ENCODE data around the gene P2RY8. TPM values are rescaled to one million over a fixed set of nuclear protein-coding genes. Genes with fewer than 3 reads are reported as not detected.
A peak's percentile ranks its signal among the peaks of the same experiment; 100 is the strongest.

Gene P2RY8
- polyA plus RNA-seq, 3 donors, result 18.9 to 40.0 (median 33.3) TPM

- no peak overlapping the region for H3K4me2 ChIP-seq (replicated peaks; ENCODE audit: extremely low read depth, low read length, poor library complexity, severe bottlenecking)
- Mint-ChIP-seq H3K4me3 (no peak overlapping the region), H3K36me3 (peaks cover 23 to 43% of the 10 kb centered on the region in 2 donors), H3K9me3 (peaks cover 0 to 3% (median 0%) of the 10 kb centered on the region in 7 donors), H3K27ac (peak overlapping the region in 6 of 7 donors; percentile 72 to 98 (median 82)), H3K27me3 (ENCODE audit: low read depth in 3 of 3) (peaks cover 0 to 2% (median 0%) of the 10 kb centered on the region in 3 donors), H3K4me1 (peaks cover 28% of the 10 kb centered on the region)
- DNase-seq, result no peak
- H2AFZ ChIP-seq (ENCODE audit: insufficient read depth, low read depth, low read length, poor library complexity, severe bottlenecking), result no peak overlapping the region
- peaks cover 9 to 11% of the 10 kb centered on the region in 2 donors for H3K36me3 ChIP-seq (replicated peaks in 1 of 2; ENCODE audit: control insufficient read depth in 1 of 2, insufficient read depth in 2 of 2, low read length in 2 of 2)
- peaks cover 64% of the 10 kb centered on the region in 2 donors for H3K4me1 ChIP-seq (ENCODE audit: control insufficient read depth in 1 of 2, insufficient read depth in 2 of 2, low read length in 2 of 2)
- WGBS (ENCODE audit: insufficient coverage), result 91% methylated on average over 13 of the region's 15 CpGs
- peaks cover 6% of the 10 kb centered on the region for H4K20me1 ChIP-seq (ENCODE audit: insufficient read depth, low read length)
- peaks cover 78% of the 10 kb centered on the region for H3K79me2 ChIP-seq (ENCODE audit: insufficient read depth, low read length)
- H3K27me3 ChIP-seq (ENCODE audit: control insufficient read depth in 2 of 2, insufficient read depth in 2 of 2, low read length in 2 of 2), result no peaks in the 10 kb centered on the region
- TF ChIP-seq CTCF (IDR thresholded peaks at IDR 0.05), result no peak
- H3K9me3 ChIP-seq (replicated peaks in 1 of 2; ENCODE audit: control insufficient read depth in 1 of 2, insufficient read depth in 1 of 2, low read length in 2 of 2), result no peaks in the 10 kb centered on the region
- H3K9ac ChIP-seq (ENCODE audit: insufficient read depth, low read length, poor library complexity, severe bottlenecking), result no peak overlapping the region
- intact Hi-C loops (cut with micrococcal nuclease), result loop anchor here in 1 of 2 donors (2.0 to 10.0 kb wide), 3 partner anchors 16 to 172 kb away; partner anchors contain the start of genes ASMTL and IL3RA
- no peak overlapping the region for H3K4me3 ChIP-seq (replicated peaks in 1 of 3; ENCODE audit: low read depth in 2 of 3, low read length in 3 of 3)
- peak overlapping the region in 1 of 2 donors; percentile 80 for H3K27ac ChIP-seq (ENCODE audit: low read depth in 1 of 2, low read length in 2 of 2)
Observed at GRCh38 chrX:1506916-1507315, 30.1 kb downstream of the P2RY8 start.

- Mint-ChIP-seq H3K4me1 (peaks cover 35% of the 10 kb centered on the region), H3K9me3 (peaks cover 0 to 3% (median 0%) of the 10 kb centered on the region in 7 donors), H3K4me3 (no peak overlapping the region), H3K36me3 (peaks cover 14 to 39% of the 10 kb centered on the region in 2 donors), H3K27ac (peak overlapping the region in 6 of 7 donors; percentile 97 to 99 (median 98)), H3K27me3 (ENCODE audit: low read depth in 3 of 3) (peaks cover 0 to 4% (median 0%) of the 10 kb centered on the region in 3 donors)
- intact Hi-C loops (cut with micrococcal nuclease), result loop anchor here (5.0 to 10.0 kb wide), 2 partner anchors 36 to 168 kb away; partner anchors contain the start of gene IL3RA (in 1 of the 2)
- Histone ChIP-seq H2AFZ (ENCODE audit: insufficient read depth, low read depth, low read length, poor library complexity, severe bottlenecking) (no peak overlapping the region), H4K20me1 (ENCODE audit: insufficient read depth, low read length) (peaks cover under 1% of the 10 kb centered on the region), H3K4me2 (replicated peaks; ENCODE audit: extremely low read depth, low read length, poor library complexity, severe bottlenecking) (peak overlapping the region; percentile 19), H3K36me3 (replicated peaks in 1 of 2; ENCODE audit: control insufficient read depth in 1 of 2, insufficient read depth in 2 of 2, low read length in 2 of 2) (no peaks in the 10 kb centered on the region), H3K79me2 (ENCODE audit: insufficient read depth, low read length) (peaks cover 81% of the 10 kb centered on the region), H3K4me3 (replicated peaks in 1 of 3; ENCODE audit: low read depth in 2 of 3, low read length in 3 of 3) (peak overlapping the region in 1 of 3 experiments; percentile 5), H3K9ac (ENCODE audit: insufficient read depth, low read length, poor library complexity, severe bottlenecking) (no peak overlapping the region), H3K4me1 (ENCODE audit: control insufficient read depth in 1 of 2, insufficient read depth in 2 of 2, low read length in 2 of 2) (peaks cover 70 to 72% of the 10 kb centered on the region in 2 donors), H3K9me3 (replicated peaks in 1 of 2; ENCODE audit: control insufficient read depth in 1 of 2, insufficient read depth in 1 of 2, low read length in 2 of 2) (no peaks in the 10 kb centered on the region), H3K27ac (ENCODE audit: low read depth in 1 of 2, low read length in 2 of 2) (peak overlapping the region; percentile 86 to 89), H3K27me3 (ENCODE audit: control insufficient read depth in 2 of 2, insufficient read depth in 2 of 2, low read length in 2 of 2) (no peaks in the 10 kb centered on the region)
- no peak for DNase-seq
- no peak for TF ChIP-seq CTCF (IDR thresholded peaks at IDR 0.05)
- 88% methylated on average over 7 of the region's 8 CpGs for WGBS (ENCODE audit: insufficient coverage)
Observed at GRCh38 chrX:1502853-1503252, 34.1 kb downstream of the P2RY8 start.

Measured in CD14-positive monocyte (primary cell).